H9 (cell line): ENCODE data around the gene CC2D2A. TPM values are rescaled to one million over a fixed set of nuclear protein-coding genes. Genes with fewer than 3 reads are reported as not detected.
"Not testable (repeated sequence)": the region's sequence is repeated elsewhere in the genome, so short reads cannot be mapped to it uniquely, and the experiment has no call there.

ENCODE experiments used
- DNase-seq: peaks from one replicate; pipeline ENCODE4 v3.0.0-alpha.2; 2017
- H2AFZ ChIP-seq: one replicate; pipeline ENCODE4 v1.6.1; 2013; ENCODE audit warnings: mild to moderate bottlenecking, low read length, control low read depth, moderate library complexity
- H2AK5ac ChIP-seq: 2 replicates; pipeline ENCODE4 v1.6.1; 2013; ENCODE audit warnings: low read length, control low read depth, mixed read lengths; ENCODE audit not compliant: insufficient read length
- H2BK120ac ChIP-seq: one replicate; pipeline ENCODE4 v1.6.1; 2013; ENCODE audit warnings: low read depth, mild to moderate bottlenecking, low read length, control low read depth, inconsistent platforms; ENCODE audit not compliant: poor library complexity, severe bottlenecking
- H2BK12ac ChIP-seq: 2 replicates; pipeline ENCODE4 v1.6.1; 2013; ENCODE audit warnings: low read length, control low read depth, mixed read lengths, low read depth; ENCODE audit not compliant: insufficient read length
- H2BK15ac ChIP-seq: 2 replicates; pipeline ENCODE4 v1.6.1; 2013; ENCODE audit warnings: low read depth, low read length, control low read depth
- H2BK20ac ChIP-seq: one replicate; pipeline ENCODE4 v1.6.1; 2013; ENCODE audit warnings: low read depth, mild to moderate bottlenecking, low read length, control low read depth, inconsistent platforms; ENCODE audit not compliant: poor library complexity, severe bottlenecking
- H2BK5ac ChIP-seq: 2 replicates; pipeline ENCODE4 v1.6.1; 2013; ENCODE audit warnings: low read length, control low read depth, mixed read lengths; ENCODE audit not compliant: insufficient read length
- H3K14ac ChIP-seq: 2 replicates; pipeline ENCODE4 v1.6.1; 2013; ENCODE audit warnings: low read length, control low read depth; ENCODE audit not compliant: insufficient read depth
- H3K18ac ChIP-seq: 2 replicates; pipeline ENCODE4 v1.6.1; 2013; ENCODE audit warnings: low read depth, mild to moderate bottlenecking, mixed read lengths, low read length, control low read depth; ENCODE audit not compliant: insufficient read length
- H3K23ac ChIP-seq: 2 replicates; pipeline ENCODE4 v1.6.1; 2013; ENCODE audit warnings: low read length, control low read depth, mixed read lengths, low read depth; ENCODE audit not compliant: insufficient read length
- H3K23me2 ChIP-seq: 2 replicates; pipeline ENCODE4 v1.6.1; 2013; ENCODE audit warnings: low read depth, mild to moderate bottlenecking, mixed read lengths, low read length, control low read depth; ENCODE audit not compliant: insufficient read length, poor library complexity, severe bottlenecking
- H3K27ac ChIP-seq: 2 replicates; pipeline ENCODE4 v1.5.1; 2013; ENCODE audit warnings: low read length, control low read depth, mixed read lengths, low read depth; ENCODE audit not compliant: insufficient read length
- H3K27me3 ChIP-seq: 2 replicates; pipeline ENCODE4 v1.6.1; 2013; ENCODE audit warnings: low read length, control low read depth, inconsistent platforms; ENCODE audit not compliant: insufficient read depth
- H3K4ac ChIP-seq: 2 replicates; pipeline ENCODE4 v1.6.1; 2013; ENCODE audit warnings: low read depth, mild to moderate bottlenecking, control low read depth, inconsistent platforms, low read length, moderate library complexity
- H3K4me1 ChIP-seq: 2 replicates; pipeline ENCODE4 v1.6.1; 2013; ENCODE audit warnings: low read length, control low read depth, inconsistent platforms; ENCODE audit not compliant: insufficient read depth
- H3K4me2 ChIP-seq: 2 replicates; pipeline ENCODE4 v1.6.1; 2013; ENCODE audit warnings: low read length, control low read depth, mixed read lengths; ENCODE audit not compliant: insufficient read length, insufficient read depth
- H3K56ac ChIP-seq: 2 replicates; pipeline ENCODE4 v1.6.1; 2013; ENCODE audit warnings: low read depth, mild to moderate bottlenecking, mixed read lengths, low read length, control low read depth; ENCODE audit not compliant: insufficient read length
- H3K79me1 ChIP-seq: 2 replicates; pipeline ENCODE4 v1.6.1; 2013; ENCODE audit warnings: low read depth, mild to moderate bottlenecking, moderate library complexity, low read length, control low read depth, inconsistent platforms; ENCODE audit not compliant: insufficient read depth, poor library complexity, severe bottlenecking
- H3K79me2 ChIP-seq: 2 replicates; pipeline ENCODE4 v1.6.1; 2013; ENCODE audit warnings: low read length, control low read depth, inconsistent platforms; ENCODE audit not compliant: insufficient read depth
- H3K9ac ChIP-seq: 2 replicates; pipeline ENCODE4 v1.6.1; 2013; ENCODE audit warnings: low read length, control low read depth, mixed read lengths; ENCODE audit not compliant: insufficient read length; ENCODE audit errors: extremely low read depth
- H3K9me3 ChIP-seq: one replicate; pipeline ENCODE4 v1.6.1; 2013; ENCODE audit warnings: low read depth, low read length, inconsistent platforms; ENCODE audit not compliant: control insufficient read depth
- H3T11ph ChIP-seq: one replicate; pipeline ENCODE4 v1.6.1; 2013; ENCODE audit warnings: mild to moderate bottlenecking, low read length, control low read depth, inconsistent platforms
- H4K20me1 ChIP-seq: one replicate; pipeline ENCODE4 v1.6.1; 2013; ENCODE audit not compliant: control insufficient read depth, insufficient read length, insufficient read depth
- H4K5ac ChIP-seq: 2 replicates; pipeline ENCODE4 v1.6.1; 2013; ENCODE audit warnings: low read depth, mild to moderate bottlenecking, mixed read lengths, low read length, control low read depth; ENCODE audit not compliant: insufficient read length
- H4K8ac ChIP-seq: replicated peaks from 2 replicates; pipeline ENCODE4 v1.6.1; 2013; ENCODE audit warnings: low read length, control low read depth, mixed read lengths, low read depth; ENCODE audit not compliant: insufficient read length
- H4K91ac ChIP-seq: 2 replicates; pipeline ENCODE4 v1.6.1; 2013; ENCODE audit warnings: low read depth, mild to moderate bottlenecking, moderate library complexity, mixed read lengths, low read length, control low read depth; ENCODE audit not compliant: insufficient read length
- H3K27ac Mint-ChIP-seq, 3 experiments: 2 replicates in 2 of 3; 3 replicates in 1 of 3; pipeline ENCODE4 v1.8.0; 2020 to 2021; ENCODE audit warnings: mixed read lengths in 3 of 3, mild to moderate bottlenecking in 1 of 3, moderate library complexity in 1 of 3
- H3K27me3 Mint-ChIP-seq: 2 replicates; pipeline ENCODE4 v1.8.0; 2021; ENCODE audit warnings: low read depth, mild to moderate bottlenecking, moderate library complexity, mixed read lengths
- H3K36me3 Mint-ChIP-seq, 3 experiments: 2 replicates in 2 of 3; 3 replicates in 1 of 3; pipeline ENCODE4 v1.8.0; 2020 to 2021; ENCODE audit warnings: low read depth in 3 of 3, mixed read lengths in 3 of 3; ENCODE audit not compliant: insufficient read depth in 1 of 3
- H3K4me1 Mint-ChIP-seq, 2 experiments: 2 replicates each; pipeline ENCODE4 v1.8.0; 2020; ENCODE audit warnings: mixed read lengths in 2 of 2
- H3K4me3 Mint-ChIP-seq, 2 experiments: 2 replicates in 1 of 2; 3 replicates in 1 of 2; pipeline ENCODE4 v1.8.0; 2020 to 2021; ENCODE audit warnings: mild to moderate bottlenecking in 2 of 2, mixed read lengths in 2 of 2, moderate library complexity in 1 of 2
- H3K9me3 Mint-ChIP-seq, 2 experiments: 2 replicates in 1 of 2; 3 replicates in 1 of 2; pipeline ENCODE4 v1.8.0; 2020; ENCODE audit warnings: mild to moderate bottlenecking in 2 of 2, mixed read lengths in 2 of 2, moderate library complexity in 1 of 2
- WGBS: extraction: QIAGEN DNeasy Blood & Tissue Kit; methylation state at CpG from one replicate; pipeline ENCODE4 v1.1.7; 2013; ENCODE audit warnings: missing lambda C conversion rate, low lambda C conversion rate, mixed read lengths; ENCODE audit not compliant: insufficient read length; ENCODE audit errors: extremely low coverage; 5-methylcytosine and 5-hydroxymethylcytosine counted together
- total RNA-seq: library from RNA; stranded (reverse); gene quantifications from 2 replicates; pipeline ENCODE4 v1.2.1, GENCODE V29; 2021
- TF ChIP-seq, protein P1 (sequence below): fragments of 200-600 bp; sonication (generic); conservative IDR thresholded peaks from 3 replicates; pipeline ENCODE4 v1.8.0; 2021; ENCODE audit warnings: antibody characterized with exemption, mild to moderate bottlenecking

Gene CC2D2A
- total RNA-seq, 1 experiment from 2014 or later, result 10.4 TPM

DNA sequence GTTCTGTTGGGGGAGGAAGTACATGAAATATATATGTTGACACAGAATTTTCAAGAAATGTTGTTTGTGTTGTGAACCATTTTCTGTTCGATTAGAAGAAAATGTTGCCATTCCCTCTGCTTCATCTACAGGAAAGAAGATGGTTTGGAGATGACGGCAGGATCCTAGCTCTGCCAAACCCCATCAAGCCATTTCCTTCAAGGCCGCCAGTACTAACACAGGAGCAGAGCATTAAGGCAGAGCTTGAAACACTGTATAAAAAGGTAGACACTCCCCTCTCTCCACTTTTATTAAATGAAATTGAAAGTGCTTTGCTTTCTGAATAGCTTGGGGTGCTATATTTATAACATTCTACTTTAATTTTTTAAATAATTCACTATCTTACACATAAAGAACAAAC, 46.8 kb downstream of the CC2D2A start:
- H3K14ac ChIP-seq, result no peak overlapping the region
- no peak overlapping the region for H4K91ac ChIP-seq
- H2AFZ ChIP-seq, result no peak overlapping the region
- H3K9me3 ChIP-seq, result no peaks in the 10 kb centered on the region
- H2BK12ac ChIP-seq, result no peak overlapping the region
- no peaks in the 10 kb centered on the region for H3K4me1 Mint-ChIP-seq
- no peak overlapping the region for H3K9ac ChIP-seq
- no peaks in the 10 kb centered on the region for H3K27me3 ChIP-seq
- no peaks in the 10 kb centered on the region for H3K79me1 ChIP-seq
- H2AK5ac ChIP-seq, result no peak overlapping the region
- no peak overlapping the region for H2BK20ac ChIP-seq
- H4K20me1 ChIP-seq, result no peaks in the 10 kb centered on the region
- no CpG with 5 or more reads among the region's 3 CpGs for WGBS
- no peak overlapping the region for H4K8ac ChIP-seq
- DNase-seq, result no peak
- H3K4me1 ChIP-seq, result no peaks in the 10 kb centered on the region
- peaks cover 28 to 37% (median 34%) of the 10 kb centered on the region in 3 experiments for H3K36me3 Mint-ChIP-seq
- no peak overlapping the region for H3K4me2 ChIP-seq
- no peak overlapping the region for H4K5ac ChIP-seq
- no peak overlapping the region for H3K27ac ChIP-seq
- H3K23ac ChIP-seq, result no peak overlapping the region
- no peak overlapping the region for H3K56ac ChIP-seq
- TF ChIP-seq, protein P1, sequence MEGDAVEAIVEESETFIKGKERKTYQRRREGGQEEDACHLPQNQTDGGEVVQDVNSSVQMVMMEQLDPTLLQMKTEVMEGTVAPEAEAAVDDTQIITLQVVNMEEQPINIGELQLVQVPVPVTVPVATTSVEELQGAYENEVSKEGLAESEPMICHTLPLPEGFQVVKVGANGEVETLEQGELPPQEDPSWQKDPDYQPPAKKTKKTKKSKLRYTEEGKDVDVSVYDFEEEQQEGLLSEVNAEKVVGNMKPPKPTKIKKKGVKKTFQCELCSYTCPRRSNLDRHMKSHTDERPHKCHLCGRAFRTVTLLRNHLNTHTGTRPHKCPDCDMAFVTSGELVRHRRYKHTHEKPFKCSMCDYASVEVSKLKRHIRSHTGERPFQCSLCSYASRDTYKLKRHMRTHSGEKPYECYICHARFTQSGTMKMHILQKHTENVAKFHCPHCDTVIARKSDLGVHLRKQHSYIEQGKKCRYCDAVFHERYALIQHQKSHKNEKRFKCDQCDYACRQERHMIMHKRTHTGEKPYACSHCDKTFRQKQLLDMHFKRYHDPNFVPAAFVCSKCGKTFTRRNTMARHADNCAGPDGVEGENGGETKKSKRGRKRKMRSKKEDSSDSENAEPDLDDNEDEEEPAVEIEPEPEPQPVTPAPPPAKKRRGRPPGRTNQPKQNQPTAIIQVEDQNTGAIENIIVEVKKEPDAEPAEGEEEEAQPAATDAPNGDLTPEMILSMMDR, result no peak
- no peak overlapping the region for H3K4ac ChIP-seq
- H3K23me2 ChIP-seq, result no peaks in the 10 kb centered on the region
- peaks cover 22 to 24% of the 10 kb centered on the region in 2 experiments for H3K9me3 Mint-ChIP-seq
- no peak overlapping the region for H3K18ac ChIP-seq
- H2BK15ac ChIP-seq, result no peak overlapping the region
- no peaks in the 10 kb centered on the region for H3K79me2 ChIP-seq
- H3K27ac Mint-ChIP-seq, result no peak overlapping the region
- no peaks in the 10 kb centered on the region for H3K27me3 Mint-ChIP-seq
- H3T11ph ChIP-seq, result no peak overlapping the region
- no peak overlapping the region for H2BK5ac ChIP-seq
- no peak overlapping the region for H3K4me3 Mint-ChIP-seq
- no peak overlapping the region for H2BK120ac ChIP-seq

DNA sequence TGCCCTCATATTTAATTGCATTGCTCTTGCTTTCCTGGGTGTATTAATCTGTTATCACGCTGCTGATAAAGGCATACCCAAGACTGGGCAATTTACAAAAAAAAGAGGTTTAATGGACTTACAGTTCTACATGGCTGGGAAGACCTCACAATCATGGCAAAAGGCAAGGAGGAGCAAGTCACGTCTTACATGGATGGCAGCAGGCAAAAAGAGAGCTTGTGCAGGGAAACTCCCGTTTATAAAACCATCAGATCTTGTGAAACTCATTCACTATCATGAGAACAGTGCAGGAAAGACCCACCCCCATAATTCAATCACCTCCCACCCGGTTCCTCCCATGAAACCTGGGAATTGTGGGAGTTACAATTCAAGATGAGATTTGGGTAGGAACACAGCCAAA, 48.0 kb downstream of the CC2D2A start:
- not testable (repeated sequence) for H3K23ac ChIP-seq, H3K27ac ChIP-seq, DNase-seq, H2BK15ac ChIP-seq, H2BK120ac ChIP-seq, H3K27me3 Mint-ChIP-seq, H3K23me2 ChIP-seq, H3K18ac ChIP-seq, H3K4me3 Mint-ChIP-seq, H4K5ac ChIP-seq, H3K27ac Mint-ChIP-seq, H3K14ac ChIP-seq, H4K8ac ChIP-seq, H2AFZ ChIP-seq, H3K4me1 Mint-ChIP-seq, H3K4ac ChIP-seq, H3T11ph ChIP-seq, H3K27me3 ChIP-seq, H3K79me2 ChIP-seq, H3K9ac ChIP-seq, H3K4me1 ChIP-seq, H2BK20ac ChIP-seq, H2AK5ac ChIP-seq, H3K79me1 ChIP-seq, H4K20me1 ChIP-seq, H3K4me2 ChIP-seq, H3K9me3 ChIP-seq, H2BK12ac ChIP-seq, H3K56ac ChIP-seq, H4K91ac ChIP-seq, H2BK5ac ChIP-seq
- Mint-ChIP-seq H3K9me3 (peaks cover 22 to 24% of the 10 kb centered on the region in 2 experiments), H3K36me3 (peaks cover 28 to 37% (median 30%) of the 10 kb centered on the region in 3 experiments)
- no CpG with 5 or more reads among the region's 4 CpGs for WGBS
